K562 (cell line): ENCODE measurements around the gene SLC25A1. TPM values are rescaled to one million over a fixed set of nuclear protein-coding genes. Genes with fewer than 3 reads are reported as not detected.

Source experiments
- ATAC-seq: fragments of 200-7000 bp; cut with Tn5 transposase; 3 replicates; pipeline ENCODE4 v1.9.1; 2020; ENCODE audit warnings: moderate library complexity
- BruUV-seq: library from RNA; stranded (reverse); fragments of 400-500 nt; replicated peaks from 2 replicates; lab custom pipeline; 2021; lab: Mats Ljungman, UMichigan
- CTCF ChIA-PET: fragments of 300-600 bp; formaldehyde crosslinking; extraction: SDS; loops from one replicate; lab custom pipeline; 2021; ENCODE audit warnings: low intra/inter-chr PET ratio; lab: Yijun Ruan, JAX
- POLR2A ChIA-PET: fragments of 300-600, 350-650 bp; sonication (Branson Sonifier 250); formaldehyde crosslinking; extraction: SDS; loops from one replicate; lab custom pipeline; 2021; ENCODE audit warnings: antibody characterized with exemption, inconsistent platforms; lab: Yijun Ruan, JAX
- DNase-seq, 4 experiments: peaks; one replicate each; pipeline versions ENCODE4 v3.0.0 to v3.0.0-alpha.2; 2011 to 2018; ENCODE audit warnings: low spot score in 3 of 4, mixed read lengths in 3 of 4; ENCODE audit errors: extremely low read depth in 1 of 4
- FAIRE-seq: peaks from 2 replicates; lab custom pipeline; 2011; peaks lifted over from hg19 to GRCh38; lab: Jason Lieb, UNC
- H2AFZ ChIP-seq: 2 replicates; pipeline ENCODE4 v1.6.0; 2011; ENCODE audit warnings: low read depth, low read length, control low read depth, inconsistent platforms
- H3K27ac ChIP-seq: fragments of 200-600 bp; 3 replicates; pipeline ENCODE4 v1.8.0; 2011; ENCODE audit warnings: low read depth, mild to moderate bottlenecking, control low read depth, inconsistent platforms, low read length, moderate library complexity, mixed read lengths; ENCODE audit errors: extremely low read depth
- H3K27me3 ChIP-seq, 2 experiments: fragments of 300-600 bp in 1 of 2; 2 replicates in 1 of 2; 3 replicates in 1 of 2; pipeline versions ENCODE4 v1.6.0 to v1.8.0; 2011; ENCODE audit warnings: inconsistent platforms in 2 of 2, low read length in 2 of 2, mild to moderate bottlenecking in 1 of 2, mixed read lengths in 1 of 2, moderate library complexity in 1 of 2; ENCODE audit not compliant: control insufficient read depth in 2 of 2, insufficient read depth in 2 of 2
- H3K36me3 ChIP-seq: fragments of 300-600 bp; 3 replicates; pipeline ENCODE4 v1.8.0; 2011; ENCODE audit warnings: mild to moderate bottlenecking, low read length, inconsistent platforms; ENCODE audit not compliant: control insufficient read depth, insufficient read depth
- H3K4me1 ChIP-seq, 2 experiments: fragments of 200-600 bp in 1 of 2; replicated peaks in 1 of 2; 2 replicates in 1 of 2; 3 replicates in 1 of 2; pipeline versions ENCODE4 v1.5.1 to v1.8.0; 2011; ENCODE audit warnings: inconsistent platforms in 2 of 2, low read length in 2 of 2, mild to moderate bottlenecking in 1 of 2, mixed read lengths in 1 of 2, moderate library complexity in 1 of 2; ENCODE audit not compliant: control insufficient read depth in 2 of 2, insufficient read depth in 2 of 2
- H3K4me2 ChIP-seq: 2 replicates; pipeline ENCODE4 v1.6.1; 2011; ENCODE audit warnings: low read length, control low read depth, inconsistent platforms, mixed read lengths; ENCODE audit not compliant: insufficient read depth
- H3K4me3 ChIP-seq: fragments of 200-600 bp; sonication (generic), shearing (Covaris generic); 2 replicates; pipeline ENCODE4 v1.5.1; 2016; ENCODE audit warnings: control low read depth, inconsistent platforms
- H3K79me2 ChIP-seq: fragments of 200-600 bp; 3 replicates; pipeline ENCODE4 v1.8.0; 2011; ENCODE audit warnings: low read length, inconsistent platforms; ENCODE audit not compliant: control insufficient read depth, insufficient read depth
- H3K9ac ChIP-seq, 2 experiments: 2 replicates each; pipeline versions ENCODE4 v1.6.0 to v1.6.1; 2011; ENCODE audit warnings: low read depth in 2 of 2, low read length in 2 of 2, control low read depth in 1 of 2, inconsistent platforms in 1 of 2, mild to moderate bottlenecking in 1 of 2, mixed read lengths in 1 of 2; ENCODE audit not compliant: insufficient read depth in 1 of 2
- H3K9me1 ChIP-seq: one replicate; pipeline ENCODE4 v1.6.0; 2011; ENCODE audit warnings: inconsistent platforms, mild to moderate bottlenecking, low read length, moderate library complexity; ENCODE audit not compliant: control insufficient read depth, insufficient read depth
- H3K9me3 ChIP-seq: replicated peaks from 2 replicates; pipeline ENCODE4 v1.5.1; 2011; ENCODE audit warnings: low read depth, low read length, inconsistent platforms; ENCODE audit not compliant: control insufficient read depth, insufficient read depth
- H4K20me1 ChIP-seq: replicated peaks from 2 replicates; pipeline ENCODE4 v1.6.1; 2011; ENCODE audit warnings: low read length, inconsistent platforms, mixed read lengths; ENCODE audit not compliant: control insufficient read depth, insufficient read depth
- ATF1 ChIP-seq, 2 experiments: fragments of 450-650 bp in 1 of 2; IDR thresholded peaks; 2 replicates each; pipeline ENCODE4 v1.6.1; 2016; ENCODE audit warnings: missing compliant biosample characterization in 1 of 2, missing genetic modification characterization in 1 of 2
- ERF ChIP-seq: fragments of 450-650 bp; formaldehyde crosslinking; IDR thresholded peaks from 2 replicates; pipeline ENCODE4 v1.4.0; 2020; ENCODE audit warnings: mild to moderate bottlenecking, mixed read lengths
- HNRNPLL ChIP-seq: fragments of 200-400 bp; formaldehyde crosslinking; IDR thresholded peaks from 2 replicates; pipeline ENCODE4 v1.6.1; 2017; ENCODE audit warnings: low read length, low read depth, mild to moderate bottlenecking; ENCODE audit not compliant: poor library complexity, severe bottlenecking
- KDM5B ChIP-seq: fragments of 200-600 bp; sonication (generic); IDR thresholded peaks from 2 replicates; pipeline ENCODE4 v1.6.1; 2012; ENCODE audit warnings: low read depth, mild to moderate bottlenecking, moderate library complexity, low read length, control low read depth, inconsistent platforms; ENCODE audit not compliant: insufficient replicate concordance
- MEF2A ChIP-seq: IDR thresholded peaks from 2 replicates; pipeline ENCODE4 v1.6.1; 2011; ENCODE audit warnings: low read depth, mild to moderate bottlenecking, low read length, moderate library complexity; ENCODE audit not compliant: control insufficient read depth
- WHSC1 ChIP-seq: IDR thresholded peaks from one replicate; pipeline ENCODE4 v1.6.1; 2012; ENCODE audit warnings: low read length, control low read depth, inconsistent platforms
- ZBTB17 ChIP-seq: fragments of 450-650 bp; formaldehyde crosslinking; IDR thresholded peaks from 2 replicates; pipeline ENCODE4 v1.4.0; 2020; ENCODE audit warnings: mild to moderate bottlenecking
- WGBS: fragments of 100-300 bp; shearing (Covaris generic); methylation state at CpG from one replicate; pipeline ENCODE4 v1.1.6; 2016; ENCODE audit warnings: low coverage, mixed read lengths; ENCODE audit not compliant: insufficient coverage; ENCODE audit errors: missing lambda C conversion rate; 5-methylcytosine and 5-hydroxymethylcytosine counted together
- in situ Hi-C: fragments of 300-500 bp; cut with MboI; formaldehyde crosslinking; loops from 4 replicates; pipeline ENCODE4 v1.15.0; 2018; ENCODE audit warnings: inconsistent platforms, mixed read lengths
- intact Hi-C: fragments of 100-400 bp; cut with micrococcal nuclease; formaldehyde crosslinking; loops from 2 replicates; pipeline ENCODE4 v1.14.2; 2022
- polyA plus RNA-seq, 8 experiments: library from polyadenylated mRNA; depleted of rRNA in 4 of 8; stranded (reverse) in 5 of 8; unstranded in 3 of 8; fragments of >200 nt; fragmentation: Nextera tagmentation in 2 of 8; fragmentation: Illumina TruSeq in 1 of 8; extraction: Ambion mirVana in 2 of 8; extraction: Trizol in 1 of 8; gene quantifications; 2 replicates each; pipeline versions ENCODE4 v1.2.1 to v1.2.3, GENCODE V29; 2011 to 2014; ENCODE audit warnings: inconsistent platforms in 1 of 8, missing spikeins in 1 of 8
- total RNA-seq, 7 experiments: library from RNA; depleted of rRNA in 6 of 7; stranded (reverse); fragments of >200 nt in 6 of 7; fragmentation: Illumina TruSeq in 2 of 7; extraction: Trizol in 2 of 7; gene quantifications; 2 replicates each; pipeline versions ENCODE4 v1.2.1 to v1.2.3, GENCODE V29; 2011 to 2021; ENCODE audit warnings: low replicate concordance in 1 of 7
- TF ChIP-seq, protein P1 (sequence below): fragments of 450-650 bp; formaldehyde crosslinking; IDR thresholded peaks from 2 replicates; pipeline ENCODE4 v1.4.0; 2022; ENCODE audit warnings: missing genetic modification characterization
- TF ChIP-seq, protein P2 (sequence below): fragments of 450-650 bp; formaldehyde crosslinking; IDR thresholded peaks from 2 replicates; pipeline ENCODE4 v1.4.0; 2020; ENCODE audit warnings: mild to moderate bottlenecking, moderate library complexity
- TF ChIP-seq, protein P3 (sequence below): fragments of 450-650 bp; IDR thresholded peaks from 2 replicates; pipeline ENCODE4 v1.6.1; 2017; ENCODE audit warnings: antibody characterized with exemption, mild to moderate bottlenecking

SLC25A1 gene
- total and polyA plus RNA-seq, 9 of the 15 experiments (the other 6 are each of a cell fraction or from before 2014, with no cell fraction given) = 11.0 to 408 (median 110) TPM

DNA sequence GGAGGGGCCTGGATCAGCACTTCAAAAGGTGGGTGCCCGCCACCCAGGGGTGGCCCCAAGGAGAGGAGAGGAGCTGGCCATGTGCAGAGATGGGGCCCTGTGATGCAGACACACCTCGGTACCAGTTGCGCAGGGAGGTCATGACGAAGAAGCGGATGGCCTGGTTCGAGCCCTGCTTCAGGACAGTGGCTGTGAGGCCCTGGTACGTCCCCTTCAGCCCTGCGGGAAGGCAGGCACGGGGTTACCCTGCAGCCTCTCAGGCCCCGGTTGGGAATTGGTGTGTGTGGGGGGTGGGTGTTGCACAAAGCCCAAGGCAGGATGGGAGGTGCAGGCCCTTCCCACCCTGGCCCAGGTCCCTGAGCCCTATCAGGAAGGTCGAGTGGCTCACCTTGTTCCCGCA lies 1.8 kb downstream of the SLC25A1 start (continued):
- TF ChIP-seq, protein P1, sequence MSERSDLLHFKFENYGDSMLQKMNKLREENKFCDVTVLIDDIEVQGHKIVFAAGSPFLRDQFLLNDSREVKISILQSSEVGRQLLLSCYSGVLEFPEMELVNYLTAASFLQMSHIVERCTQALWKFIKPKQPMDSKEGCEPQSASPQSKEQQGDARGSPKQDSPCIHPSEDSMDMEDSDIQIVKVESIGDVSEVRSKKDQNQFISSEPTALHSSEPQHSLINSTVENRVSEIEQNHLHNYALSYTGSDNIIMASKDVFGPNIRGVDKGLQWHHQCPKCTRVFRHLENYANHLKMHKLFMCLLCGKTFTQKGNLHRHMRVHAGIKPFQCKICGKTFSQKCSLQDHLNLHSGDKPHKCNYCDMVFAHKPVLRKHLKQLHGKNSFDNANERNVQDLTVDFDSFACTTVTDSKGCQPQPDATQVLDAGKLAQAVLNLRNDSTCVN (CRISPR knock-in tag) = peak; percentile 73; the same call in 1 of the 2 replicates
- TF ChIP-seq WHSC1 (peak; percentile 85), KDM5B (peak; percentile 40), ZBTB17 (CRISPR knock-in tag) (0 out of 2 replicates have a peak, but pooled peaks have one; percentile 9), ERF (CRISPR knock-in tag) (peak; percentile 54; the same call in 1 of the 2 replicates), HNRNPLL (no peak)
- TF ChIP-seq, protein P2, sequence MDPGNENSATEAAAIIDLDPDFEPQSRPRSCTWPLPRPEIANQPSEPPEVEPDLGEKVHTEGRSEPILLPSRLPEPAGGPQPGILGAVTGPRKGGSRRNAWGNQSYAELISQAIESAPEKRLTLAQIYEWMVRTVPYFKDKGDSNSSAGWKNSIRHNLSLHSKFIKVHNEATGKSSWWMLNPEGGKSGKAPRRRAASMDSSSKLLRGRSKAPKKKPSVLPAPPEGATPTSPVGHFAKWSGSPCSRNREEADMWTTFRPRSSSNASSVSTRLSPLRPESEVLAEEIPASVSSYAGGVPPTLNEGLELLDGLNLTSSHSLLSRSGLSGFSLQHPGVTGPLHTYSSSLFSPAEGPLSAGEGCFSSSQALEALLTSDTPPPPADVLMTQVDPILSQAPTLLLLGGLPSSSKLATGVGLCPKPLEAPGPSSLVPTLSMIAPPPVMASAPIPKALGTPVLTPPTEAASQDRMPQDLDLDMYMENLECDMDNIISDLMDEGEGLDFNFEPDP (CRISPR knock-in tag) = peak; percentile 85

DNA sequence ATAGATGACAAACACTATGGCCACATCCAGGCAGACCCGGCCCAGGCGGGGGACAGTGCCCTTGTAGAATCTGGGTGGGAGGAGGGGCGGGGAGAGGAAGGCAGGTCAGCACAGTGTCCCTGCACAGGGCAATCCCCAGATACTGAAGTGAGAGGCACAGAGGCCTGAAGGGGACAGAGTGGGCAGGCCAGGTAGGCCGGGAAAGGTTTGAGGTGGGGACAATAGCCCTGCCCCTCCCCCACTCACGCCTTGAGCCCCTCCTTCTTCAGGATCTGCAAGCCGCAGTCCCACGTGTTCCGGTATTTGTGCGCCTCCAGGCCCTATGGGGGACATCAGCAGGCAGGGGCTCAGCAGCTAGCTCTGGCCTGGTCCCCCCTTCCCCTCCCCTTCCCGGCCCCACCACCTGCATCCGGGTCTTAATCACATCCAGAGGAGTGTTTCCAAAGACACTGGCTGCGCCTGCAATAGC lies 2.3 kb downstream of the SLC25A1 start:
- peak overlapping the region in 1 of 2 experiments; percentile 96; a peak in 2 of 4 replicates for H3K9ac ChIP-seq
- peak overlapping the region; percentile 3; the same call in 1 of the 2 replicates for H3K4me3 ChIP-seq
- no peak for ATAC-seq
- in situ Hi-C loops (loop anchor here (5.0 kb wide), 1 partner anchor 451 kb away; no protein-coding TSS in a partner anchor), intact Hi-C loops (loop anchor here (5.0 kb wide), 2 partner anchors 139 to 196 kb away; no protein-coding TSS in a partner anchor)
- no peak for FAIRE-seq
- H3K27ac ChIP-seq = peak overlapping the region; percentile 17; the same call in 2 of the 3 replicates
- peaks cover 28% of the 10 kb centered on the region for H3K9me1 ChIP-seq
- peaks cover 72% of the 10 kb centered on the region for H3K79me2 ChIP-seq
- POLR2A ChIA-PET = interaction anchor here (0.6 to 11.1 kb wide), 8 partner anchors 19 to 247 kb away, joined by 3 to 191 read pairs (median 5); partner anchors contain the start of gene DGCR2
- peak in 1 of 4 experiments; percentile 77 for DNase-seq
- H3K27me3 ChIP-seq = no peaks in the 10 kb centered on the region
- BruUV-seq = no TSS peak
- WGBS = 65% methylated on average over 12 of the region's 12 CpGs
- peaks cover 55% of the 10 kb centered on the region for H3K36me3 ChIP-seq
- peak overlapping the region; percentile 90; the same call in 1 of the 2 replicates for H3K4me2 ChIP-seq
- peaks cover 42% of the 10 kb centered on the region for H4K20me1 ChIP-seq
- CTCF ChIA-PET = no interaction called here
- no peaks in the 10 kb centered on the region for H3K9me3 ChIP-seq
- peaks cover 48 to 97% of the 10 kb centered on the region in 2 experiments for H3K4me1 ChIP-seq
- no peak overlapping the region for H2AFZ ChIP-seq
- TF ChIP-seq, protein P3, sequence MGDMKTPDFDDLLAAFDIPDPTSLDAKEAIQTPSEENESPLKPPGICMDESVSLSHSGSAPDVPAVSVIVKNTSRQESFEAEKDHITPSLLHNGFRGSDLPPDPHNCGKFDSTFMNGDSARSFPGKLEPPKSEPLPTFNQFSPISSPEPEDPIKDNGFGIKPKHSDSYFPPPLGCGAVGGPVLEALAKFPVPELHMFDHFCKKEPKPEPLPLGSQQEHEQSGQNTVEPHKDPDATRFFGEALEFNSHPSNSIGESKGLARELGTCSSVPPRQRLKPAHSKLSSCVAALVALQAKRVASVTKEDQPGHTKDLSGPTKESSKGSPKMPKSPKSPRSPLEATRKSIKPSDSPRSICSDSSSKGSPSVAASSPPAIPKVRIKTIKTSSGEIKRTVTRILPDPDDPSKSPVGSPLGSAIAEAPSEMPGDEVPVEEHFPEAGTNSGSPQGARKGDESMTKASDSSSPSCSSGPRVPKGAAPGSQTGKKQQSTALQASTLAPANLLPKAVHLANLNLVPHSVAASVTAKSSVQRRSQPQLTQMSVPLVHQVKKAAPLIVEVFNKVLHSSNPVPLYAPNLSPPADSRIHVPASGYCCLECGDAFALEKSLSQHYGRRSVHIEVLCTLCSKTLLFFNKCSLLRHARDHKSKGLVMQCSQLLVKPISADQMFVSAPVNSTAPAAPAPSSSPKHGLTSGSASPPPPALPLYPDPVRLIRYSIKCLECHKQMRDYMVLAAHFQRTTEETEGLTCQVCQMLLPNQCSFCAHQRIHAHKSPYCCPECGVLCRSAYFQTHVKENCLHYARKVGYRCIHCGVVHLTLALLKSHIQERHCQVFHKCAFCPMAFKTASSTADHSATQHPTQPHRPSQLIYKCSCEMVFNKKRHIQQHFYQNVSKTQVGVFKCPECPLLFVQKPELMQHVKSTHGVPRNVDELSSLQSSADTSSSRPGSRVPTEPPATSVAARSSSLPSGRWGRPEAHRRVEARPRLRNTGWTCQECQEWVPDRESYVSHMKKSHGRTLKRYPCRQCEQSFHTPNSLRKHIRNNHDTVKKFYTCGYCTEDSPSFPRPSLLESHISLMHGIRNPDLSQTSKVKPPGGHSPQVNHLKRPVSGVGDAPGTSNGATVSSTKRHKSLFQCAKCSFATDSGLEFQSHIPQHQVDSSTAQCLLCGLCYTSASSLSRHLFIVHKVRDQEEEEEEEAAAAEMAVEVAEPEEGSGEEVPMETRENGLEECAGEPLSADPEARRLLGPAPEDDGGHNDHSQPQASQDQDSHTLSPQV = no peak
- no peak for TF ChIP-seq MEF2A
- TF ChIP-seq ATF1 (CRISPR knock-in tag; IDR thresholded peaks at IDR 0.05) = no peak
- 0 out of 2 replicates have a peak, but pooled peaks have one; percentile 7 for TF ChIP-seq ATF1 (tag; IDR thresholded peaks at IDR 0.05)
